B cell (primary cell): Measurements from ENCODE around the gene EIF2D. TPM values are rescaled to one million over a fixed set of nuclear protein-coding genes. Genes with fewer than 3 reads are reported as not detected.

ENCODE experiments used
- ATAC-seq: fragments of 200-7000 bp; cut with Tn5 transposase; one replicate; pipeline ENCODE4 v1.10.0; 2021; ENCODE audit warnings: low read depth, mild to moderate bottlenecking, moderate number of reproducible peaks, moderate library complexity
- CTCF ChIA-PET: fragments of 350-600 bp; sonication (Branson Sonifier 250); formaldehyde crosslinking; loops from one replicate; lab custom pipeline; 2021; ENCODE audit warnings: antibody characterized with exemption, inconsistent platforms; lab: Charles Lee
- POLR2A ChIA-PET: fragments of 350-600 bp; sonication (Branson Sonifier 250); formaldehyde crosslinking; loops from one replicate; lab custom pipeline; 2021; ENCODE audit warnings: antibody characterized with exemption; lab: Charles Lee
- DNase-seq: peaks from one replicate; pipeline ENCODE4 v3.0.0; 2013
- H2AFZ ChIP-seq: 2 replicates; pipeline ENCODE4 v1.6.1; 2012; ENCODE audit warnings: mild to moderate bottlenecking, low read depth, low read length; ENCODE audit not compliant: insufficient read depth, poor library complexity, severe bottlenecking
- H3K27ac ChIP-seq, 2 donors: 1 replicate in 1 of 2; 2 replicates in 1 of 2; pipeline ENCODE4 v1.5.1; 2012 to 2013; ENCODE audit warnings: low read length in 2 of 2, mild to moderate bottlenecking in 2 of 2, moderate library complexity in 1 of 2
- H3K27me3 ChIP-seq, 4 experiments: fragments of 200-600 bp in 1 of 4; sonication (generic) in 1 of 4; replicated peaks in 1 of 4; 1 replicate in 2 of 4; 2 replicates in 2 of 4; pipeline versions ENCODE4 v1.6.1 to v1.7.0; 2013 to 2016; ENCODE audit warnings: low read length in 3 of 4, mild to moderate bottlenecking in 2 of 4, mixed read lengths in 1 of 4, moderate library complexity in 1 of 4; ENCODE audit not compliant: insufficient read depth in 4 of 4, control insufficient read depth in 3 of 4; ENCODE audit errors: control extremely low read depth in 1 of 4
- H3K36me3 ChIP-seq, 2 experiments: replicated peaks in 1 of 2; 1 replicate in 1 of 2; 2 replicates in 1 of 2; pipeline versions ENCODE4 v1.6.1 to v1.7.1; 2013; ENCODE audit warnings: low read length in 1 of 2; ENCODE audit not compliant: insufficient read depth in 2 of 2, control insufficient read depth in 1 of 2; ENCODE audit errors: control extremely low read depth in 1 of 2, extremely low read depth in 1 of 2
- H3K4me1 ChIP-seq, 2 donors: fragments of 200-600 bp in 1 of 2; sonication (generic) in 1 of 2; 1 replicate in 1 of 2; 2 replicates in 1 of 2; pipeline versions ENCODE4 v1.5.1 to v1.6.1; 2013 to 2017; ENCODE audit warnings: low read length in 2 of 2; ENCODE audit not compliant: control insufficient read depth in 2 of 2, insufficient read depth in 2 of 2
- H3K4me2 ChIP-seq: replicated peaks from 2 replicates; pipeline ENCODE3; 2012; ENCODE audit warnings: mild to moderate bottlenecking, low read depth, low read length; ENCODE audit not compliant: poor library complexity, severe bottlenecking
- H3K4me3 ChIP-seq, 5 experiments: fragments of 200-600 bp in 1 of 5; sonication (generic) in 1 of 5; 1 replicate in 3 of 5; 2 replicates in 2 of 5; pipeline versions ENCODE4 v1.5.1 to v1.7.0; 2011 to 2016; ENCODE audit warnings: low read length in 4 of 5, mild to moderate bottlenecking in 4 of 5, low read depth in 2 of 5, control low read depth in 1 of 5, moderate library complexity in 1 of 5; ENCODE audit not compliant: insufficient read depth in 1 of 5; ENCODE audit errors: control extremely low read depth in 1 of 5, extremely low read depth in 1 of 5
- H3K79me2 ChIP-seq: fragments of 200-600 bp; sonication (generic); one replicate; pipeline ENCODE4 v1.6.0; 2016; ENCODE audit warnings: low read length; ENCODE audit not compliant: control insufficient read depth, insufficient read depth
- H3K9ac ChIP-seq: fragments of 200-600 bp; sonication (generic); 2 replicates; pipeline ENCODE4 v1.6.1; 2017; ENCODE audit warnings: mild to moderate bottlenecking, low read length, moderate library complexity
- H3K9me3 ChIP-seq, 3 donors: one replicate each; pipeline versions ENCODE4 v1.6.1 to v1.7.1; 2013; ENCODE audit warnings: low read length in 2 of 3; ENCODE audit not compliant: control insufficient read depth in 2 of 3, insufficient read depth in 1 of 3; ENCODE audit errors: control extremely low read depth in 1 of 3
- H4K20me1 ChIP-seq: 2 replicates; pipeline ENCODE4 v1.6.0; 2012; ENCODE audit warnings: mild to moderate bottlenecking, low read length; ENCODE audit not compliant: insufficient read depth, control insufficient read depth, poor library complexity, severe bottlenecking
- H3K27ac Mint-ChIP-seq: one replicate; pipeline ENCODE4 v1.8.0; 2021; ENCODE audit warnings: mixed read lengths
- H3K27me3 Mint-ChIP-seq: one replicate; pipeline ENCODE4 v1.8.0; 2021; ENCODE audit warnings: mixed read lengths
- H3K4me1 Mint-ChIP-seq: one replicate; pipeline ENCODE4 v1.8.0; 2021; ENCODE audit warnings: mixed read lengths
- H3K4me3 Mint-ChIP-seq: one replicate; pipeline ENCODE4 v1.8.0; 2021; ENCODE audit warnings: mixed read lengths
- H3K9me3 Mint-ChIP-seq: one replicate; pipeline ENCODE4 v1.8.0; 2022; ENCODE audit warnings: mixed read lengths; ENCODE audit not compliant: insufficient read depth
- EZH2 ChIP-seq: IDR thresholded peaks from 2 replicates; pipeline ENCODE4 v1.6.1; 2012; ENCODE audit warnings: borderline replicate concordance, low read depth, mild to moderate bottlenecking, moderate library complexity, low read length; ENCODE audit not compliant: insufficient read depth, poor library complexity, severe bottlenecking
- WGBS: methylation state at CpG from one replicate; pipeline ENCODE4 v1.1.5; 2013; ENCODE audit warnings: missing lambda C conversion rate; ENCODE audit not compliant: insufficient coverage; 5-methylcytosine and 5-hydroxymethylcytosine counted together
- intact Hi-C: fragments of 100-400 bp; cut with micrococcal nuclease; formaldehyde crosslinking; loops from one replicate; pipeline ENCODE4 v1.10.0; 2022
- polyA plus RNA-seq: library from polyadenylated mRNA; depleted of rRNA; stranded (reverse); fragments of >200 nt; gene quantifications from 2 replicates; pipeline ENCODE4 v1.2.3, GENCODE V29; 2012
- total RNA-seq, 2 donors: library from RNA; stranded (reverse); fragments of 120-200 nt in 1 of 2; gene quantifications; 1 replicate in 1 of 2; 2 replicates in 1 of 2; pipeline versions ENCODE4 v1.2.3 to v1.2.4, GENCODE V29; 2013 to 2022
- TF ChIP-seq, protein P1 (sequence below): fragments of 200-600 bp; IDR thresholded peaks from one replicate; pipeline ENCODE4 v1.8.0; 2022; ENCODE audit warnings: antibody characterized with exemption, mild to moderate bottlenecking

The EIF2D gene
- total and polyA plus RNA-seq, 2 donors (not counting 1 experiment from before 2014, with no cell fraction given) = 62.2 to 64.9 TPM

DNA sequence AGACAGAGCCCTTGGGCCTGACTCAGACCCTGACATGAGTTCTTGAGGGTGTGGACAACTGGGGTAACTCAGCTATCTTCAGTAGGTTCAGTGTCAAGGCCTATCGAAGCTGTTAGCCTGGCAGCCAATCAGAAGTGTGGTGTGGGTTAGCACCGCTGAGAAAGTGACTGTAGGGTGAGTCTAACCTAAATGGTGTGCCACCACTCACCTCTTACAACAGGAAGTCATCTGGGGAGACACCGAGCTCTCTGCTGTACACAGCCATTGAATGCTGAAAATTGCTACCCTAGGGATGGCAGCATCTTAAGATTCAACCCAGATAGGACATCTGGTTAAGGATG lies 60.3 kb downstream of the EIF2D start:
- Histone ChIP-seq H3K4me3 (no peak overlapping the region), H3K4me1 (peaks cover 23 to 31% of the 10 kb centered on the region in 2 donors), H3K36me3 (no peaks in the 10 kb centered on the region), H4K20me1 (no peaks in the 10 kb centered on the region), H3K79me2 (peaks cover under 1% of the 10 kb centered on the region), H3K9ac (no peak overlapping the region), H3K9me3 (no peaks in the 10 kb centered on the region), H3K27ac (no peak overlapping the region), H3K4me2 (no peak overlapping the region), H3K27me3 (no peaks in the 10 kb centered on the region), H2AFZ (no peak overlapping the region)
- DNase-seq = peak; percentile 29
- CTCF ChIA-PET = interaction anchor here (1.1 to 29.7 kb wide), 3 partner anchors 10 to 73 kb away, joined by 3 to 1018 read pairs (median 4); no protein-coding TSS in a partner anchor
- POLR2A ChIA-PET = interaction anchor here (1.8 kb wide), 1 partner anchor 28 kb away, joined by 4 read pairs; no protein-coding TSS in a partner anchor
- TF ChIP-seq, protein P1, sequence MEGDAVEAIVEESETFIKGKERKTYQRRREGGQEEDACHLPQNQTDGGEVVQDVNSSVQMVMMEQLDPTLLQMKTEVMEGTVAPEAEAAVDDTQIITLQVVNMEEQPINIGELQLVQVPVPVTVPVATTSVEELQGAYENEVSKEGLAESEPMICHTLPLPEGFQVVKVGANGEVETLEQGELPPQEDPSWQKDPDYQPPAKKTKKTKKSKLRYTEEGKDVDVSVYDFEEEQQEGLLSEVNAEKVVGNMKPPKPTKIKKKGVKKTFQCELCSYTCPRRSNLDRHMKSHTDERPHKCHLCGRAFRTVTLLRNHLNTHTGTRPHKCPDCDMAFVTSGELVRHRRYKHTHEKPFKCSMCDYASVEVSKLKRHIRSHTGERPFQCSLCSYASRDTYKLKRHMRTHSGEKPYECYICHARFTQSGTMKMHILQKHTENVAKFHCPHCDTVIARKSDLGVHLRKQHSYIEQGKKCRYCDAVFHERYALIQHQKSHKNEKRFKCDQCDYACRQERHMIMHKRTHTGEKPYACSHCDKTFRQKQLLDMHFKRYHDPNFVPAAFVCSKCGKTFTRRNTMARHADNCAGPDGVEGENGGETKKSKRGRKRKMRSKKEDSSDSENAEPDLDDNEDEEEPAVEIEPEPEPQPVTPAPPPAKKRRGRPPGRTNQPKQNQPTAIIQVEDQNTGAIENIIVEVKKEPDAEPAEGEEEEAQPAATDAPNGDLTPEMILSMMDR = no peak
- TF ChIP-seq EZH2 = no peak
- H3K9me3 Mint-ChIP-seq = no peaks in the 10 kb centered on the region
- intact Hi-C loops = loop anchor here (10.0 kb wide), 1 partner anchor 773 kb away; the partner anchor contains the start of gene CD55
- H3K4me3 Mint-ChIP-seq = no peak overlapping the region
- H3K4me1 Mint-ChIP-seq = peaks cover 33% of the 10 kb centered on the region
- no peak overlapping the region for H3K27ac Mint-ChIP-seq
- H3K27me3 Mint-ChIP-seq = no peaks in the 10 kb centered on the region
- WGBS = 80% methylated on average over 1 of the region's 3 CpGs
- no peak for ATAC-seq

DNA sequence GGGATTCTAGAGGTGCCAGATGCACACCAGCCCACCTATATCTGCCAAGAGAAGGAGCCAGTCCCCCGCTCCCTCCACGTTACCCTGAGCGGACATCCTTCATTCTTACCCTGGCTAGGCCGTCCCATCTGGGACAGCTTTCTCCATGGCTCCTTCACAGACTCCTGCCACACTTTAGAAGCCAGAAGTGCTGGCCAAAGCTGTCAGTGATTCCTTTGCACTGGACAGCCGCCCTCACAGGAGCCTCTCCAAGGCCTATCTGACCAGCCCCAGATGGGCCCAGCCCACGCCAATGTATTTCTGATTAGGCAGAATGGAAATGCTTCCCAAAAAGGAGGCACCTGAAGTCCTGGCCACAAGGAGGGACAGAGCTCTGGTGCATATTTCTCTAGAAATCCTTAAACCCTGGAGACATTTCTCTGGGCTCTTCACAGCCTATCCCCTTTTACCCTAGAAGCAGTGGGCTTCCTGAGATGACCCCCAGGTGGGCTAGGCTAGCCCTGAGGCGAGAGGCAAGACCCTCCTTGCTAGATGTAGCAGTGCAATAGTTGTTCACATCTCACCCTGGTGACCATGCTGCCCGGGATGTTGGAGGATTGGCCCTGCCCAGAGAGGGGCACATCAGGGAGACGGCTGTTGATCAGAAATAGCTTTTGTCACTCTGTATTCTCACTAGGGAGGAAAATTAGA lies 60.8 kb downstream of the EIF2D start:
- Mint-ChIP-seq H3K27me3 (no peaks in the 10 kb centered on the region), H3K9me3 (no peaks in the 10 kb centered on the region), H3K27ac (no peak overlapping the region), H3K4me3 (no peak overlapping the region), H3K4me1 (peaks cover 28% of the 10 kb centered on the region)
- no peak overlapping the region for H2AFZ ChIP-seq
- ATAC-seq = no peak
- H3K9ac ChIP-seq = no peak overlapping the region
- H3K4me1 ChIP-seq = peaks cover 19 to 26% of the 10 kb centered on the region in 2 donors
- POLR2A ChIA-PET = interaction anchor here (1.8 kb wide), 1 partner anchor 29 kb away, joined by 4 read pairs; no protein-coding TSS in a partner anchor
- H3K27me3 ChIP-seq = no peaks in the 10 kb centered on the region
- no peaks in the 10 kb centered on the region for H4K20me1 ChIP-seq
- H3K79me2 ChIP-seq = no peaks in the 10 kb centered on the region
- TF ChIP-seq, protein P1 = no peak
- no peak for TF ChIP-seq EZH2
- H3K36me3 ChIP-seq = no peaks in the 10 kb centered on the region
- H3K9me3 ChIP-seq = no peaks in the 10 kb centered on the region
- no peak for DNase-seq
- H3K4me3 ChIP-seq = no peak overlapping the region
- intact Hi-C loops = loop anchor here (10.0 kb wide), 1 partner anchor 773 kb away; the partner anchor contains the start of gene CD55
- over 99% methylated on average over 9 of the region's 9 CpGs for WGBS
- no peak overlapping the region for H3K4me2 ChIP-seq
- CTCF ChIA-PET = interaction anchor here (0.9 to 29.7 kb wide), 5 partner anchors 10 to 454 kb away, joined by 3 to 1018 read pairs (median 4); no protein-coding TSS in a partner anchor
- H3K27ac ChIP-seq = no peak overlapping the region
